LoVo (cell line): ENCODE results near the gene GCHFR.

Experiments used
- DNase-seq: peaks from one replicate; pipeline ENCODE4 v3.0.0-alpha.2; 2016; ENCODE audit warnings: low spot score

The GCHFR gene

DNA sequence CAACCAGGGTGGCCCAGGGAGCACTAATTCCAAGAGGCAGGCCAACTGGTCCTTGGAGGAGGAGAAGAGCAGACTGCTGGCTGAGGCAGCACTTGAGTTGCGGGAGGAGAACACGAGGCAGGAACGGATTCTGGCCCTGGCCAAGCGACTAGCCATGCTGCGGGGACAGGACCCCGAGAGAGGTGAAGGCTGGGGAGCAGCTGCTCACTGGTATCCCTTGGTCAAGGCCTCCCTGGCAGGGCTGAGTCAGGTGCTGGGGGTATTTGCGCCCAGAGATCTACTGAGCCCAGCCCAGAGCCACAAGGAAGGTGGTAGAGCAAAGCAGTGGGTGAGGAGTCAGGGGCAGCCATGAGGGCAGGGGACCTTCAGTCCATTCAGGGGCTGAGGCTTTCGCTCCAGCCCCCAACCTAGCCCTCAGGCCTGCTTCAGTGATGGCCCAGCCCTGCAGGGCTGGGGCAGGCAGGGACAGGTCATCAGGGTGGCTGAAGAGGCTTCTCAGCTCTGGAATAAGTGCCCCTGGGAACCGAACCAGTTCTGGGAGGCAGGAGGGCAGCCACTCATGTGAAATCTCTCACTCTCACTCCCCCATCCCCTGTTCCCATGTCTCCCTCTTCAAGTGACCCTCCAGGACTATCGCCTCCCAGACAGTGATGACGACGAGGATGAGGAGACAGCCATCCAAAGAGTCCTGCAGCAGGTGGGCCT lies 49.0 kb downstream of the GCHFR start:
- DNase-seq, result no peak

- no peak for DNase-seq
Measured at GRCh38 chr15:40815042-40815698, 51.3 kb downstream of the GCHFR start.
